GM19023 (cell line): Measurements from ENCODE around the gene ERGIC2.
"Not testable (repeated sequence)": the region's sequence is repeated elsewhere in the genome, so short reads cannot be mapped to it uniquely, and the experiment has no call there.

Experiments used
- ATAC-seq: cut with Tn5 transposase; IDR thresholded peaks from one replicate; pipeline ENCODE4 v1.9.1; 2021; ENCODE audit warnings: mild to moderate bottlenecking, moderate library complexity; ENCODE audit not compliant: unreplicated experiment

The ERGIC2 gene

GRCh38 chr12:29380536-29381523, at the start of gene ERGIC2:
Gene ERGIC2 (minus strand): TSS chr12:29381172. CDS start chr12:29371633, 9,539 bp downstream.
- ATAC-seq = peak; percentile 96

GRCh38 chr12:29430716-29431044, 49.7 kb upstream of the ERGIC2 start:
- ATAC-seq = no peak

GRCh38 chr12:29429999-29430715, 49.2 kb upstream of the ERGIC2 start:
- no peak for ATAC-seq

GRCh38 chr12:29428633-29429032, 47.7 kb upstream of the ERGIC2 start:
- ATAC-seq = no peak

GRCh38 chr12:29427964-29428363, 47.0 kb upstream of the ERGIC2 start:
- peak; percentile 98 for ATAC-seq

- no peak for ATAC-seq
Observed at GRCh38 chr12:29426498-29426897, 45.5 kb upstream of the ERGIC2 start.

- no peak for ATAC-seq
Observed at GRCh38 chr12:29425722-29426121, 44.8 kb upstream of the ERGIC2 start.

- no peak for ATAC-seq
Observed at GRCh38 chr12:29416748-29417147, 35.8 kb upstream of the ERGIC2 start.

GRCh38 chr12:29415111-29415510, 34.1 kb upstream of the ERGIC2 start:
- ATAC-seq = no peak

GRCh38 chr12:29414368-29414767, 33.4 kb upstream of the ERGIC2 start:
- ATAC-seq = no peak

GRCh38 chr12:29405561-29405960, 24.6 kb upstream of the ERGIC2 start:
- ATAC-seq = no peak

- no peak for ATAC-seq
Observed at GRCh38 chr12:29403991-29404390, 23.0 kb upstream of the ERGIC2 start.

- no peak for ATAC-seq
Observed at GRCh38 chr12:29402437-29402836, 21.5 kb upstream of the ERGIC2 start.

- no peak for ATAC-seq
Observed at GRCh38 chr12:29398495-29398894, 17.5 kb upstream of the ERGIC2 start.

GRCh38 chr12:29396774-29397173, 15.8 kb upstream of the ERGIC2 start:
- no peak for ATAC-seq

- ATAC-seq = no peak
Observed at GRCh38 chr12:29395356-29395755, 14.4 kb upstream of the ERGIC2 start.

- ATAC-seq = not testable (repeated sequence)
Observed at GRCh38 chr12:29390419-29390818, 9.4 kb upstream of the ERGIC2 start.

GRCh38 chr12:29389295-29389919, 8.4 kb upstream of the ERGIC2 start:
- ATAC-seq = no peak

GRCh38 chr12:29386084-29386680, 5.2 kb upstream of the ERGIC2 start:
- ATAC-seq = not testable (repeated sequence)

- not testable (repeated sequence) for ATAC-seq
Observed at GRCh38 chr12:29385194-29385593, 4.2 kb upstream of the ERGIC2 start.

GRCh38 chr12:29382251-29382650, 1.3 kb upstream of the ERGIC2 start:
- no peak for ATAC-seq
